Endothelial cell of umbilical vein (primary cell): Measurements from ENCODE around the gene SLC6A1.

Source experiments
- CTCF ChIP-seq, 2 donors: IDR thresholded peaks; 1 replicate in 1 of 2; 2 replicates in 1 of 2; pipeline ENCODE4 v1.5.1; 2011; ENCODE audit warnings: low read length in 2 of 2, mild to moderate bottlenecking in 2 of 2, moderate library complexity in 2 of 2, control low read depth in 1 of 2, inconsistent platforms in 1 of 2, low read depth in 1 of 2; ENCODE audit not compliant: insufficient read depth in 1 of 2; ENCODE audit errors: extremely low read depth in 1 of 2
- EZH2 ChIP-seq: IDR thresholded peaks from 2 replicates; pipeline ENCODE4 v1.6.1; 2012; ENCODE audit warnings: borderline replicate concordance, low read depth, mild to moderate bottlenecking, moderate library complexity, low read length, inconsistent platforms; ENCODE audit not compliant: severe bottlenecking
- JUN ChIP-seq: IDR thresholded peaks from 2 replicates; pipeline ENCODE4 v1.6.1; 2011; ENCODE audit warnings: borderline replicate concordance, low read depth; ENCODE audit not compliant: insufficient read length, insufficient read depth
- MYC ChIP-seq: IDR thresholded peaks from one replicate; pipeline ENCODE4 v1.6.1; 2011; ENCODE audit warnings: mild to moderate bottlenecking, low read depth, low read length
- POLR2A ChIP-seq: IDR thresholded peaks from 2 replicates; pipeline ENCODE4 v1.6.1; 2012; ENCODE audit warnings: low read depth, mild to moderate bottlenecking, control low read depth, low read length
- POLR2AphosphoS5 ChIP-seq: IDR thresholded peaks from 2 replicates; pipeline ENCODE4 v1.6.1; 2012; ENCODE audit warnings: low read depth, mild to moderate bottlenecking, control low read depth, low read length, moderate library complexity; ENCODE audit not compliant: insufficient read depth
- TF ChIP-seq, protein P1 (sequence below): IDR thresholded peaks from 2 replicates; pipeline ENCODE4 v1.6.1; 2011; ENCODE audit not compliant: insufficient read depth, insufficient read length

DNA sequence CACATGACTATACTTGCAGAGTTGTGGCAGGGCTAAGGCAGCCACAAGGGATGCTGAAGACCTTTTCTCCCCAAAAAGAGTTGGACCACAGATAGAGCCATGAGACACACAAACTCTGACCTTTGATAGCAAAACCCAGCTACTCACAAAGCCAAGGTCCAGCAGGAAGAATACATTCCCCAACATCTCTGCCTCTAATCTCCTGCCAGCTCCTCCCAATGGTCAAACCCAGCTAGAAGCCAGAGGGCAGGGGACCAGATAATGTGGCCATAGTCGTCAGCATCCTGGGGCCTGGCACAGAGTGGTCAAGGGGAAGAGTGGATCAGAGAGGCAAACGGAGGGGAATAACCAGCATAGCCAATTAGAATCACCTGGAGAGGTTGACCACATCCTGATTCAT, 28.2 kb downstream of the SLC6A1 start:
- TF ChIP-seq EZH2 = no peak
- no peak for TF ChIP-seq CTCF (IDR thresholded peaks at IDR 0.05; ENCODE audit: extremely low read depth in 1 of 2, insufficient read depth in 1 of 2, low read depth in 1 of 2, low read length in 2 of 2)
- TF ChIP-seq POLR2AphosphoS5 = no peak
- TF ChIP-seq MYC = no peak
- TF ChIP-seq, protein P1, sequence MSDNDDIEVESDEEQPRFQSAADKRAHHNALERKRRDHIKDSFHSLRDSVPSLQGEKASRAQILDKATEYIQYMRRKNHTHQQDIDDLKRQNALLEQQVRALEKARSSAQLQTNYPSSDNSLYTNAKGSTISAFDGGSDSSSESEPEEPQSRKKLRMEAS = no peak
- TF ChIP-seq JUN = no peak
- no peak for TF ChIP-seq POLR2A
